NCI-H82 (cell line): ENCODE measurements around the gene DUSP18.
"Not testable (repeated sequence)": the region's sequence is repeated elsewhere in the genome, so short reads cannot be mapped to it uniquely, and the experiment has no call there.

ENCODE experiments used
- DNase-seq: peaks from one replicate; lab custom pipeline; 2025; lab: John Stamatoyannopoulos, UW

DUSP18 gene

GRCh38 chr22:30679895-30680690 is 12.4 kb upstream of the DUSP18 start:
- DNase-seq: not testable (repeated sequence)

DNA sequence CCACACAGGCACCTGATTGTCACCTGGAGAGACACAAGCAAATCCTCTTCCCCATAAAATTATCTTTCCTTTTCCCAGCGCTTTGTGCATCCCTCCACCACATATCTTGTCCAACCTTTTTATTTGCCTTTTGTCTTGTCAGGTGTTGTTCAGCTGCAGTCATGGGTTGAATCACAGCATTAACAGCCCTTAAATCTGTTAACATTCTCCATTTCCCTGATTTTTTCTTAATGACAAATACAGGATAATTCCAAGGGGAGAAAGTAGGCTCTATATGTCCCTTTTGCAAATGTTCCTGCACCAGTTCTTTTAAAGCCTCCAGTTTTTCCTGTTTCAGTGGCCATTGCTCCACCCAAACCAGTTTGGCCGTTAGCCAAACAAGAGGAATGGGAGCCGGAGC is 8.9 kb upstream of the DUSP18 start:
- not testable (repeated sequence) for DNase-seq

DNA sequence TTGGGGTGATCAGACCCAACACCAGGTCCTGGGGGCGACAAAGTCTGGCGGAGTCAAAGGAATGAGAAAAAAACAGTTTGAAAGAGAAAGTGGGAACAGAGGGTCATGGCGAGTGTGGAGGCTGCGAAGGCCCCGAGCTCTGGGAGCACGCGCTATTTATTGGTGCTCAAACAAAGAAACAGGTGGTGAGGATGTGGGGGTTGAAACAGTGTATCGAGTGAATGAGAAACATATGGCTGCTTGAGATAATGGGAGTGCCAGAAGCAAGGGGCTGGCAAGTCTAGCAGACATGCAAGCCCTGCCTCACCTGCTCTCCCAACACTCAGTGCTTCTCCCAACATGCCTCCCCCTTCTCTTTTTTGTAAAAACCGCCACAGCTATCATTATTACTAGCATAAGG is 7.8 kb upstream of the DUSP18 start:
- DNase-seq: peak; percentile 76

DNA sequence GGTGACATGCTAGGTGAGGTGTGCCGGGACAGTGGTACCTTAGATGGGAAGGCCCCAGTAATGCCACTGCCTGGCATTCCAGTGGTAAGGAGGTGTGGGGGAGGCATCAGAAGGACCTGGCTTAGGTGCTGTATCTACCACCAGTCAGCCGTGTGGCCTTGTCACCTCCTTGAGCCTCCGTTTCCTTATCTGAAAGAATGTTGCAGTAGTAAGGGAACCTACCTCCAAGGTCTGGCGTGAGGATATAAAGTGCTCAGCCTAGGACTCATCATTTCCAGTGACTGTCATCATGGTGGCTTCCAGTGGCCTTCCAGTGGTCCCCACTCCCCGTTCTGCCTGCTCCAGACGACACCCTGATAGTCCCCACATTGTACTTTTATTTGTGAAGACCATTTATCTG is 6.8 kb upstream of the DUSP18 start:
- DNase-seq: no peak

DNA sequence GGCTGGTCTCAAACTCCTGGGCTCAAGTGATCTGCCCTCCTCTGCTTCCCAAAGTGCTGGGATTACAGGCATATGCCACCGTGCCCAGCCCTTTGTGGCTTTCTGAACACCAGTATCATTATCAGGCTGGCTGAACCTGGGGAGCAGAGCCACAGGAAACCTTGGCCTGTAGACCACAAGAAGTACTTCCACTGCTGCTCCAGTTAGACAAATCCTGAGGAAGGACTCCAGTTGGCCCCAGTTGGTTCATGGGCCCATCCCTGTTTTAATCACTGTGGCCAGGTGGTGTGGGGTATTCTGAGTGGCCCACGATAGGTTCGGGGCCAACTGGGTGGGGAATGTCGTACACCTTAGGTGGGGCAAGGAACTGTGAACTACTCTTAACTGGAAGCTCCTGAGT is 5.5 kb upstream of the DUSP18 start:
- DNase-seq: no peak

- no peak for DNase-seq
Observed at GRCh38 chr22:30671071-30671470, 3.4 kb upstream of the DUSP18 start.

- peak; percentile 30 for DNase-seq
Observed at GRCh38 chr22:30668386-30668710, 673 bp upstream of the DUSP18 start.

DNA sequence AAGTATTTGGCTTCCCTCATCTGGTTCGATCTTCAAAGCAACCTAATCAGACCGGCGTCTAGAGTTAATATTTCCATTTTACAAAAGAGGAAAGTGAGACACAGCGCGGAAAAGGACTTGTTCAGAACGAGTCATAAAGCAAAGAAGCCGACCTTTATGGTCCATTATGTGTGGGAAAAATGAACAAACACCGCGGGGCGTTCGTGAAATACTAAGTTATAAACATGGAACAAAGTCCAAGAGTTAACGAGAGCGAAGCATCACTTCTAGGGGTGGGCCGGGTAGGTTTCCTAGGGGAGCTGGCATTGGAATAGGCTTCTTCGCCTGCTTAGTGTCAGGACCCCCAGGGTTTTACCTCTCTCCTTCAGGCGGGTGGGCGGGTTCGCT is 575 bp downstream of the DUSP18 start:
- no peak for DNase-seq

GRCh38 chr22:30665786-30666185 is 1.9 kb downstream of the DUSP18 start:
- DNase-seq: no peak

- DNase-seq: no peak
Observed at GRCh38 chr22:30665266-30665665, 2.4 kb downstream of the DUSP18 start.

GRCh38 chr22:30664798-30665197 is 2.9 kb downstream of the DUSP18 start:
- no peak for DNase-seq

GRCh38 chr22:30662040-30662439 is 5.6 kb downstream of the DUSP18 start:
- no peak for DNase-seq

GRCh38 chr22:30655532-30655931 is 12.1 kb downstream of the DUSP18 start:
- DNase-seq: no peak

GRCh38 chr22:30654361-30654760 is 13.3 kb downstream of the DUSP18 start:
- no peak for DNase-seq

DNA sequence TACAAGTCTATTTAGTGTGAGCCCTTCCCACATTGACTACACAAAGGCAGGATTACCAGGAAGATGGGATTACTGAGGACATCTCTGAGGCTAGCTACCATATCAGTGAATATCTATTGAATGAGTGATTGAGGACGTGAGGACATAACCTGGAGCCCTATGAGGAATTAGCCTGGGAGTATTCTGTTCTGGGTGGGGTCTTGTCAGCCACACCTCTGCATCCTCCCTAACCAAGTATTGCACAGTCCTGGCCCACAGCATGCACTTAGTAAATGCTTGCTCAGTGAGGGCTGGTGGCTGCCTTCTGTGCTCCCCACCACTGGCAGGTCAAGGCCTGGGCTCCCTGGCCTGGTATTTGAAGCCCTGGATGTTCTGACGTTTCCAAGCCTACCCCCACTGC is 14.8 kb downstream of the DUSP18 start:
- peak; percentile 9 for DNase-seq

GRCh38 chr22:30650508-30651116 is 17.1 kb downstream of the DUSP18 start:
- DNase-seq: no peak

- DNase-seq: no peak
Observed at GRCh38 chr22:30649430-30650007, 18.2 kb downstream of the DUSP18 start.

DNA sequence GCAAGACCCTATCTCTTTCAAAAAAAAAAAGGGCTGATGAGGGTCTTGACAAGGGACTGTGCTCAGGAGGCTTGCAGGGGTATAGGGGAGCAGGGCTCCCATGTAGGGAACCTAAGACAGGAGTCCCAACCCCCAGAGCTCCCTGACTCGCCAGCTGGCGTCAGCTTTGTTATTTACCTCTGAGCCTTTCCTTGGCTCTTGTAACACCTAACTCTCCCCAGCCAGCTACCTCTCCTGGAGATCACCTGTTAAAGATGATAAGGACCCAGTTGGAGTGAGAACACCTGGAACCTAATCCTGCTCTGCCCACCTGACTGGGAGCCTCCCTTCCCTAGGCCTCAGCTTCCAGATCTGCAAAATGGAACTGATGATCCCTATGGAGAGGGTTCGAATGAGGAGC is 18.9 kb downstream of the DUSP18 start:
- DNase-seq: no peak

DNA sequence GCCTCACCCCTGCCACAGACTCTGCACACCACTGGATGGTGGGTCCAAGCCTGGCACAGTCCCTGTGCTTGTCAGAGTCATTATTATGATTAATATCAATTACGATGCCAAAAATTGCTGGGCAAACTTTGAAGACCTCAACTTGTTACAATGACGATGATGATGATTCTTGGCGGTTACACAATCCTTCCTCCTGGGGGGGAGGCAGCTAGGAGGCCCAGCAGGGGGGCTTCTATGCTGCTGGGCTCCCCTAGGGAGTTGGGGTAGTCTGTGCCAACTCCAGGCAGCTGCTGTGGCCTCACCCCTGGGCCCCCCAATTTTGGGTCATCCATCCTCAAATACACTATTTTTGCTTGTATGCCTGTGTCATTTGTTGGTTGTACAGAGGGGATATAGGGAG is 20.1 kb downstream of the DUSP18 start:
- no peak for DNase-seq

DNA sequence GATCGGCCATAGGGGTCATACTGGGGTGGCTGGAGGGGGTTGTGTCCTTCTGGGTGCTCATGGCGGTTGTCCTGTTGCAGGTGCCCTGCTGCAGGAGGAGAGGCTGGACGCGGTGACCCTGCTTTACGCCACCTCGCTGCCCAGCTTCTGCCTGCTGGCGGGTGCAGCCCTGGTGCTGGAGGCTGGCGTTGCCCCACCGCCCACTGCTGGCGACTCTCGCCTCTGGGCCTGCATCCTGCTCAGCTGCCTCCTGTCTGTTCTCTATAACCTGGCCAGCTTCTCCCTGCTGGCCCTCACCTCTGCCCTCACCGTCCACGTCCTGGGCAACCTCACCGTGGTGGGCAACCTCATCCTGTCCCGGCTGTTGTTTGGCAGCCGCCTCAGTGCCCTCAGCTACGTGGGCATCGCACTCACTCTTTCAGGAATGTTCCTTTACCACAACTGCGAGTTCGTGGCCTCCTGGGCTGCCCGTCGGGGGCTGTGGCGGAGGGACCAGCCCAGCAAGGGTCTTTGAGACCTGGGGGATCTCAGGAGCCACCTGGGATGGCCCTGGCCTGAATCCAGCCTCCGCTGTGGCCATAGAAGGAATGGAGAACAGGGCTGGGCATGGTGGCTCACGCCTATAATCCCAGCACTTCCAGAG is 21.0 kb downstream of the DUSP18 start:
- DNase-seq: no peak

- DNase-seq: no peak
Observed at GRCh38 chr22:30643055-30643875, 24.4 kb downstream of the DUSP18 start.

- no peak for DNase-seq
Observed at GRCh38 chr22:30640839-30641430, 26.7 kb downstream of the DUSP18 start.
